Vagina (tissue), 2 donors: ENCODE results near the gene ANKRD10. TPM values are rescaled to one million over a fixed set of nuclear protein-coding genes. Genes with fewer than 3 reads are reported as not detected.

Source experiments
- DNase-seq, 2 donors: peaks; one replicate each; pipeline ENCODE4 v3.0.0-alpha.2; 2017; ENCODE audit errors: extremely low spot score in 2 of 2
- H3K27ac ChIP-seq: fragments of 200-600 bp; sonication (generic); one replicate; pipeline ENCODE4 v1.5.1; 2019
- H3K27me3 ChIP-seq: fragments of 200-600 bp; sonication (generic); one replicate; pipeline ENCODE4 v1.5.1; 2019
- H3K36me3 ChIP-seq, 2 donors: fragments of 200-600 bp; sonication (generic); one replicate each; pipeline ENCODE4 v1.5.1; 2017 to 2019
- H3K4me1 ChIP-seq: fragments of 200-600 bp; sonication (generic); one replicate; pipeline ENCODE4 v1.5.1; 2019
- H3K4me3 ChIP-seq, 2 donors: fragments of 200-600 bp; sonication (generic); 1 replicate in 1 of 2; 2 replicates in 1 of 2; pipeline ENCODE4 v1.5.1; 2016 to 2019
- H3K9me3 ChIP-seq: fragments of 200-600 bp; sonication (generic); one replicate; pipeline ENCODE4 v1.5.1; 2019
- CTCF ChIP-seq, 3 experiments: fragments of 450-650 bp in 2 of 3; fragments of 200-600 bp in 1 of 3; sonication (generic) in 1 of 3; IDR thresholded peaks; one replicate each; pipeline ENCODE4 v1.5.1; 2017 to 2019; ENCODE audit warnings: antibody characterized with exemption in 3 of 3, mild to moderate bottlenecking in 2 of 3, moderate library complexity in 2 of 3
- POLR2A ChIP-seq, 2 donors: fragments of 450-650 bp; IDR thresholded peaks; one replicate each; pipeline ENCODE4 v1.6.1; 2017; ENCODE audit warnings: antibody characterized with exemption in 2 of 2, mild to moderate bottlenecking in 2 of 2, moderate library complexity in 2 of 2
- POLR2AphosphoS5 ChIP-seq, 2 donors: sonication (generic); formaldehyde crosslinking; IDR thresholded peaks; one replicate each; pipeline ENCODE4 v1.9.0; 2017; ENCODE audit warnings: antibody characterized with exemption in 2 of 2, mild to moderate bottlenecking in 2 of 2, low read depth in 1 of 2; ENCODE audit not compliant: insufficient read depth in 1 of 2
- intact Hi-C: fragments of 100-400 bp; cut with DNase I; formaldehyde crosslinking; loops from one replicate; pipeline ENCODE4 v1.15.1; 2023
- total RNA-seq: library from RNA; depleted of rRNA; stranded (reverse); fragments of >200 nt; gene quantifications from one replicate; pipeline ENCODE4 v1.2.3, GENCODE V29; 2016

Gene ANKRD10
- total RNA-seq, 1 donor from 2014 or later = 114 TPM

- H3K4me1 ChIP-seq = no peaks in the 10 kb centered on the region
- no peak overlapping the region for H3K4me3 ChIP-seq
- H3K27me3 ChIP-seq = no peaks in the 10 kb centered on the region
- peaks cover 13% of the 10 kb centered on the region for H3K9me3 ChIP-seq
- H3K36me3 ChIP-seq = no peaks in the 10 kb centered on the region
- intact Hi-C loops = no loop called here
- H3K27ac ChIP-seq = no peak overlapping the region
- DNase-seq = no peak
- TF ChIP-seq POLR2AphosphoS5 (IDR thresholded peaks at IDR 0.05; ENCODE audit: insufficient read depth in 1 of 2, low read depth in 1 of 2) = no peak
- no peak for TF ChIP-seq POLR2A (IDR thresholded peaks at IDR 0.05)
- no peak for TF ChIP-seq CTCF (IDR thresholded peaks at IDR 0.05)
Measured at GRCh38 chr13:110936519-110936918, 21.6 kb upstream of the ANKRD10 start.

GRCh38 chr13:110932588-110932987, 17.7 kb upstream of the ANKRD10 start:
- no peaks in the 10 kb centered on the region for H3K36me3 ChIP-seq
- H3K27me3 ChIP-seq = no peaks in the 10 kb centered on the region
- no peak overlapping the region for H3K27ac ChIP-seq
- H3K9me3 ChIP-seq = peaks cover 13% of the 10 kb centered on the region
- no peak for DNase-seq
- intact Hi-C loops = no loop called here
- TF ChIP-seq POLR2AphosphoS5 (IDR thresholded peaks at IDR 0.05; ENCODE audit: insufficient read depth in 1 of 2, low read depth in 1 of 2) (no peak), POLR2A (IDR thresholded peaks at IDR 0.05) (no peak), CTCF (IDR thresholded peaks at IDR 0.05) (no peak)
- H3K4me1 ChIP-seq = no peaks in the 10 kb centered on the region
- H3K4me3 ChIP-seq = no peak overlapping the region

- no peaks in the 10 kb centered on the region for H3K4me1 ChIP-seq
- no peak overlapping the region for H3K27ac ChIP-seq
- no peak overlapping the region for H3K4me3 ChIP-seq
- H3K27me3 ChIP-seq = no peaks in the 10 kb centered on the region
- H3K36me3 ChIP-seq = no peaks in the 10 kb centered on the region
- H3K9me3 ChIP-seq = peaks cover 13% of the 10 kb centered on the region
- no peak for TF ChIP-seq POLR2A (IDR thresholded peaks at IDR 0.05)
- TF ChIP-seq POLR2AphosphoS5 (IDR thresholded peaks at IDR 0.05; ENCODE audit: insufficient read depth in 1 of 2, low read depth in 1 of 2) = no peak
- no peak for TF ChIP-seq CTCF (IDR thresholded peaks at IDR 0.05)
- no peak for DNase-seq
- intact Hi-C loops = no loop called here
Measured at GRCh38 chr13:110929104-110929777, 14.4 kb upstream of the ANKRD10 start.

- no peaks in the 10 kb centered on the region for H3K36me3 ChIP-seq
- no peaks in the 10 kb centered on the region for H3K9me3 ChIP-seq
- intact Hi-C loops = no loop called here
- no peak overlapping the region for H3K27ac ChIP-seq
- DNase-seq = no peak
- no peak overlapping the region for H3K4me3 ChIP-seq
- H3K27me3 ChIP-seq = no peaks in the 10 kb centered on the region
- TF ChIP-seq POLR2AphosphoS5 (IDR thresholded peaks at IDR 0.05; ENCODE audit: insufficient read depth in 1 of 2, low read depth in 1 of 2) = no peak
- H3K4me1 ChIP-seq = no peaks in the 10 kb centered on the region
Measured at GRCh38 chr13:110925023-110925612, 10.2 kb upstream of the ANKRD10 start.

GRCh38 chr13:110924639-110924934, 9.7 kb upstream of the ANKRD10 start:
- intact Hi-C loops = no loop called here
- Histone ChIP-seq H3K9me3 (no peaks in the 10 kb centered on the region), H3K4me3 (no peak overlapping the region), H3K36me3 (no peaks in the 10 kb centered on the region), H3K4me1 (no peaks in the 10 kb centered on the region), H3K27me3 (no peaks in the 10 kb centered on the region), H3K27ac (no peak overlapping the region)
- TF ChIP-seq POLR2A (IDR thresholded peaks at IDR 0.05) (no peak), POLR2AphosphoS5 (IDR thresholded peaks at IDR 0.05; ENCODE audit: insufficient read depth in 1 of 2, low read depth in 1 of 2) (no peak), CTCF (IDR thresholded peaks at IDR 0.05) (no peak)
- no peak for DNase-seq
